Trophoblast cell (in vitro differentiated cells and primary cell): ENCODE measurements around the gene FBH1.
"Not testable (repeated sequence)": the region's sequence is repeated elsewhere in the genome, so short reads cannot be mapped to it uniquely, and the experiment has no call there.

Experiments used
- DNase-seq, 2 donors: peaks; one replicate each; pipeline ENCODE4 v3.0.0-alpha.2; 2016
- H2AFZ ChIP-seq: 2 replicates; pipeline ENCODE4 v1.6.1; 2013; ENCODE audit warnings: low read length, moderate library complexity, mild to moderate bottlenecking; ENCODE audit not compliant: insufficient read depth, poor library complexity
- H2AK5ac ChIP-seq: 2 replicates; pipeline ENCODE4 v1.6.1; 2013; ENCODE audit warnings: mild to moderate bottlenecking, low read length
- H2BK120ac ChIP-seq: 2 replicates; pipeline ENCODE4 v1.6.1; 2013; ENCODE audit warnings: low read length, mild to moderate bottlenecking, moderate library complexity; ENCODE audit not compliant: insufficient read depth, poor library complexity
- H2BK12ac ChIP-seq: 2 replicates; pipeline ENCODE4 v1.6.1; 2013; ENCODE audit warnings: mild to moderate bottlenecking, low read length, moderate library complexity
- H2BK5ac ChIP-seq: 2 replicates; pipeline ENCODE4 v1.6.1; 2013; ENCODE audit warnings: low read length, low read depth, moderate library complexity, mild to moderate bottlenecking; ENCODE audit not compliant: poor library complexity
- H3K14ac ChIP-seq: 2 replicates; pipeline ENCODE4 v1.6.1; 2013; ENCODE audit warnings: mild to moderate bottlenecking, low read length
- H3K18ac ChIP-seq: 2 replicates; pipeline ENCODE4 v1.6.1; 2013; ENCODE audit warnings: mild to moderate bottlenecking, low read length
- H3K23ac ChIP-seq: 2 replicates; pipeline ENCODE4 v1.6.1; 2013; ENCODE audit warnings: low read length
- H3K27ac ChIP-seq: 2 replicates; pipeline ENCODE4 v1.5.1; 2013; ENCODE audit warnings: low read depth, mild to moderate bottlenecking, inconsistent platforms, low read length, moderate library complexity
- H3K27me3 ChIP-seq: 2 replicates; pipeline ENCODE4 v1.6.1; 2013; ENCODE audit warnings: inconsistent platforms, mild to moderate bottlenecking, low read length, moderate library complexity; ENCODE audit not compliant: insufficient read depth
- H3K36me3 ChIP-seq, 2 experiments: 1 replicate in 1 of 2; 2 replicates in 1 of 2; pipeline ENCODE4 v1.6.1; 2013; ENCODE audit warnings: low read length in 2 of 2, mild to moderate bottlenecking in 2 of 2, moderate library complexity in 1 of 2; ENCODE audit not compliant: insufficient read depth in 2 of 2, control insufficient read depth in 1 of 2
- H3K4ac ChIP-seq: 2 replicates; pipeline ENCODE4 v1.6.1; 2013; ENCODE audit warnings: low read depth, mild to moderate bottlenecking, low read length, moderate library complexity
- H3K4me1 ChIP-seq, 2 experiments: 1 replicate in 1 of 2; 2 replicates in 1 of 2; pipeline ENCODE4 v1.6.1; 2013; ENCODE audit warnings: low read length in 2 of 2, mild to moderate bottlenecking in 2 of 2, moderate library complexity in 1 of 2; ENCODE audit not compliant: insufficient read depth in 2 of 2, control insufficient read depth in 1 of 2
- H3K4me2 ChIP-seq: 2 replicates; pipeline ENCODE4 v1.6.1; 2013; ENCODE audit warnings: inconsistent platforms, mild to moderate bottlenecking, low read length, moderate library complexity
- H3K4me3 ChIP-seq: 2 replicates; pipeline ENCODE4 v1.5.1; 2013; ENCODE audit warnings: mild to moderate bottlenecking, low read depth, low read length, inconsistent platforms
- H3K79me1 ChIP-seq: one replicate; pipeline ENCODE4 v1.6.1; 2013; ENCODE audit warnings: low read length
- H3K79me2 ChIP-seq: 2 replicates; pipeline ENCODE4 v1.6.1; 2013; ENCODE audit warnings: low read length, mild to moderate bottlenecking; ENCODE audit not compliant: control insufficient read depth, insufficient read depth, poor library complexity
- H3K9ac ChIP-seq: 2 replicates; pipeline ENCODE4 v1.6.1; 2013; ENCODE audit warnings: mild to moderate bottlenecking, low read length
- H3K9me3 ChIP-seq: 2 replicates; pipeline ENCODE4 v1.6.1; 2013; ENCODE audit warnings: low read depth, mild to moderate bottlenecking, control low read depth, inconsistent platforms, low read length; ENCODE audit not compliant: insufficient read depth
- H4K12ac ChIP-seq: 2 replicates; pipeline ENCODE4 v1.6.1; 2013; ENCODE audit warnings: low read depth, mild to moderate bottlenecking, low read length, moderate library complexity
- H4K8ac ChIP-seq: 2 replicates; pipeline ENCODE4 v1.6.1; 2013; ENCODE audit warnings: low read depth, mild to moderate bottlenecking, low read length, moderate library complexity
- H4K91ac ChIP-seq: one replicate; pipeline ENCODE4 v1.6.1; 2013; ENCODE audit warnings: low read depth, mild to moderate bottlenecking, low read length, moderate library complexity
- WGBS: extraction: QIAGEN DNeasy Blood & Tissue Kit; methylation state at CpG from one replicate; pipeline ENCODE4 v1.1.7; 2013; ENCODE audit warnings: missing lambda C conversion rate; ENCODE audit not compliant: insufficient read length, insufficient coverage; ENCODE audit errors: extremely low coverage; 5-methylcytosine and 5-hydroxymethylcytosine counted together

The FBH1 gene

GRCh38 chr10:5862981-5863685, 26.9 kb upstream of the FBH1 start:
- WGBS, result no CpG with 5 or more reads among the region's 9 CpGs
- H2BK12ac ChIP-seq, H2AK5ac ChIP-seq: not testable (repeated sequence)

DNA sequence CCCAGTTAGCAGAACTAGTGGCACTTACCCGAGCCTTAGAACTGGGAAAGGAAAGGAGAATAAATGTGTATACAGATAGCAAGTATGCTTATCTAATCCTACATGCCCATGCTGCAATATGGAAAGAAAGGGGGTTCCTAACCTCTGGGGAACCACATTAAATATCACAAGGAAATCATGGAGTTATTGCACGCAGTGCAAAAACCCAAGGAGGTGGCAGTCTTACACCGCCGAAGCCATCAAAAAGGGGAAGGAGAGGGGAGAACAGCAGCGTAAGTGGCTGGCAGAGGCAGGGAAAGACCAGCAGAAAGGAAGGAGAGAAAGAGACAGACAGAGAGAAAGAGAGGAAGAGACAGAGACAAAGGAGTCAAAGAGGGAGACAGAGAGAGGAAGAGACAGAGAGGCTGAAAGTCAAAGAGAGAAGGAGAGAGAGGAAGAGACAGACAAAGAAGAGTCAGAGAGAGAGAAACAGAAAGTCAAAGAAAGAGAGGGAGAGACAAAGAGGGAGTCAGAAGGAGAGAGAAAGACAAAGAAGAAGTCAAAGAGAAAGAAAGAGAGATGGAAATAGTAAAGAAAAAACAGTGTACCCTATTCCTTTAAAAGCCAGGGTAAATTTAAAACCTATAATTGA, 23.5 kb upstream of the FBH1 start:
- not testable (repeated sequence) for H3K27ac ChIP-seq, H4K12ac ChIP-seq, H4K91ac ChIP-seq, H2AFZ ChIP-seq, H3K4me3 ChIP-seq, H3K4me1 ChIP-seq, H2BK120ac ChIP-seq, H4K8ac ChIP-seq, H3K23ac ChIP-seq, H2BK5ac ChIP-seq, H3K14ac ChIP-seq, H3K27me3 ChIP-seq, H2BK12ac ChIP-seq, H3K4me2 ChIP-seq, H3K4ac ChIP-seq, H3K79me1 ChIP-seq, H3K9me3 ChIP-seq, H2AK5ac ChIP-seq, H3K36me3 ChIP-seq, H3K9ac ChIP-seq, DNase-seq, H3K79me2 ChIP-seq, H3K18ac ChIP-seq
- WGBS, result no CpG with 5 or more reads among the region's 5 CpGs

More at GRCh38 chr10:5862981-5863685, 26.9 kb upstream of the FBH1 start:
- not testable (repeated sequence) for H2BK5ac ChIP-seq, H4K12ac ChIP-seq, H2BK120ac ChIP-seq, H4K91ac ChIP-seq, H3K14ac ChIP-seq, H3K23ac ChIP-seq, H3K27ac ChIP-seq, H3K27me3 ChIP-seq, H3K79me1 ChIP-seq, H3K79me2 ChIP-seq, H3K4me1 ChIP-seq, H2AFZ ChIP-seq, DNase-seq, H3K9ac ChIP-seq, H3K4ac ChIP-seq, H3K4me3 ChIP-seq, H4K8ac ChIP-seq, H3K18ac ChIP-seq, H3K9me3 ChIP-seq, H3K4me2 ChIP-seq, H3K36me3 ChIP-seq

DNA sequence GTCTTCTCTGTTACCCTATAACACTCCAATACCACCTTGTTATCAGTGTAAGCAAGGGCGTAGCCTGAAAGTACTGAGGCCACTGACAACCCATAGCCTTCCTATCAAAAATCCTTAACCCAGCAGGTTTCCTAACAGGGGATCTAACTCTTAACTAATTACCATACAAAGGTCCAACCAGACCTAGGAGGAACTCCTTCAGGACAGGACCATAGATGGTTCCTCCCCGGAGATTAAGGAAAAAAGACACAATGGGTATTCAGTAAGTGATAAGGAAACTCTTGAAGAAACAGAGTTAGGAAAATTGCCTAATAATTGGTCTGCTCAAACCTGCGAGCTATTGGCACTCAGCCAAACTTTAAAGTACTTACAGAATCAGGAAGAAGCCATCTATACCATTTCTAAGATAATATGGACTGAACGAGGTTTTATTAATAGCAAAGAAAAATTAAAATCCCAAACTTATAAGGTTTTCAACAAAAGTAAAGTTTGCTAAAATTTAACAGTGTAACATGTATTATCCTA, 22.9 kb upstream of the FBH1 start:
- H4K12ac ChIP-seq, H3K23ac ChIP-seq, H3K4me3 ChIP-seq, H2BK12ac ChIP-seq, H3K4me1 ChIP-seq, H4K8ac ChIP-seq, H3K79me2 ChIP-seq, H3K9me3 ChIP-seq, H3K9ac ChIP-seq, H3K4me2 ChIP-seq, H2AK5ac ChIP-seq, H3K18ac ChIP-seq, H3K36me3 ChIP-seq, H2BK120ac ChIP-seq, H2BK5ac ChIP-seq, H3K14ac ChIP-seq, H3K27ac ChIP-seq, H2AFZ ChIP-seq, H4K91ac ChIP-seq, H3K27me3 ChIP-seq, H3K79me1 ChIP-seq, H3K4ac ChIP-seq: not testable (repeated sequence)
- DNase-seq, result peak in 1 of 2 donors; percentile 56
- no CpG with 5 or more reads among the region's 4 CpGs for WGBS

GRCh38 chr10:5868383-5868782, 21.7 kb upstream of the FBH1 start:
- not testable (repeated sequence) for H3K27me3 ChIP-seq, H2BK5ac ChIP-seq, H3K4me2 ChIP-seq, H2AK5ac ChIP-seq, H3K9me3 ChIP-seq, H4K12ac ChIP-seq, H2BK12ac ChIP-seq, DNase-seq, H3K18ac ChIP-seq, H2AFZ ChIP-seq, H3K79me1 ChIP-seq, H3K14ac ChIP-seq, H4K91ac ChIP-seq, H3K4me1 ChIP-seq, H3K4me3 ChIP-seq, H2BK120ac ChIP-seq, H3K9ac ChIP-seq, H3K79me2 ChIP-seq, H4K8ac ChIP-seq, H3K4ac ChIP-seq, H3K23ac ChIP-seq, H3K27ac ChIP-seq, H3K36me3 ChIP-seq
- no CpG with 5 or more reads among the region's 8 CpGs for WGBS
